Ascending aorta (tissue), 2 donors: Measurements from ENCODE around the gene MOCS1. TPM values are rescaled to one million over a fixed set of nuclear protein-coding genes. Genes with fewer than 3 reads are reported as not detected.
A peak's percentile ranks its signal among the peaks of the same experiment; 100 is the strongest.

Experiments used
- DNase-seq, 2 donors: peaks; one replicate each; pipeline ENCODE4 v3.0.0-alpha.2; 2019; ENCODE audit warnings: low spot score in 2 of 2
- H3K27ac ChIP-seq, 2 donors: fragments of 200-600 bp; sonication (generic); one replicate each; pipeline ENCODE4 v1.5.1; 2016 to 2017; ENCODE audit warnings: mild to moderate bottlenecking in 1 of 2
- H3K27me3 ChIP-seq: fragments of 200-600 bp; sonication (generic); one replicate; pipeline ENCODE4 v1.5.1; 2017
- H3K36me3 ChIP-seq, 2 donors: fragments of 200-600 bp; sonication (generic); one replicate each; pipeline ENCODE4 v1.5.1; 2016
- H3K4me1 ChIP-seq, 2 donors: fragments of 200-600 bp; sonication (generic); one replicate each; pipeline ENCODE4 v1.5.1; 2016 to 2017; ENCODE audit warnings: mild to moderate bottlenecking in 1 of 2
- H3K4me3 ChIP-seq, 2 donors: fragments of 200-600 bp; sonication (generic); one replicate each; pipeline ENCODE4 v1.5.1; 2016 to 2017; ENCODE audit warnings: mild to moderate bottlenecking in 1 of 2
- H3K9me3 ChIP-seq, 2 donors: fragments of 200-600 bp; sonication (generic); one replicate each; pipeline ENCODE4 v1.5.1; 2016
- intact Hi-C: fragments of 100-400 bp; cut with DNase I; formaldehyde crosslinking; loops from one replicate; pipeline ENCODE4 v1.15.1; 2023
- total RNA-seq: library from RNA; depleted of rRNA; stranded (reverse); fragments of >200 nt; gene quantifications from one replicate; pipeline ENCODE4 v1.1.0, GENCODE V29; 2016
- TF ChIP-seq, protein P1 (sequence below), 3 experiments: fragments of 200-600 bp in 2 of 3; fragments of 450-650 bp in 1 of 3; sonication (generic) in 2 of 3; IDR thresholded peaks; one replicate each; pipeline ENCODE4 v1.5.1; 2016 to 2019; ENCODE audit warnings: antibody characterized with exemption in 3 of 3, mild to moderate bottlenecking in 1 of 3, moderate library complexity in 1 of 3

Gene MOCS1
- total RNA-seq, 1 donor from 2014 or later, result 45.4 TPM

DNA sequence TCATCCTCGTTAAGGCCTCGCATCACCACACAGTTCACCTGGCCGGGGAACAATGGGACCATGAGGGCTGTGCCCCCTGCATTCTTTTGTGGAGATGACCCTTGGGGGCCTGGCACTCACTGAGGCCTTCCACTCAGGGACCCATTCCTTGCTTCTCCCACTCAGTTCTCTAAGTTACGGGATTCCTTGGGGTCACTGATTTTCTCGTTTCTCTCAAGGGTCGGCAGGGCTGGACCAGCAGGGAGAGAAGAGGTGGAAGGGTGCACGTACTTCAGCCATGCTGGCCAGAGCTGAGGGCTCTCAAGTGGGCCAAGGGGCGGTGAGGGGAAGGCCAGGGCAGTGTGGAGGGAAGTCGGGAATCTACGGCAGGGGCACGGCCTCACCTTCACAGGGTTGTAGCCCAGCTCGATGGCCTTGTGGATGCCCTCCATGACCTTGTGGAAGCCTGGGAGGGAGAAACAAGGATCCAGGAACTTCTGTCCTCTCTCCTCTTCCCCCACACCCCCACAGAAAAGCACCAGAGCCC lies 20.8 kb downstream of the MOCS1 start:
- Histone ChIP-seq H3K36me3 (peaks cover 40 to 90% of the 10 kb centered on the region in 2 donors), H3K4me1 (no peaks in the 10 kb centered on the region), H3K27me3 (no peaks in the 10 kb centered on the region), H3K9me3 (no peaks in the 10 kb centered on the region), H3K4me3 (no peak overlapping the region), H3K27ac (no peak overlapping the region)
- peak in 1 of 2 donors; percentile 56 for DNase-seq
- intact Hi-C loops, result no loop called here
- TF ChIP-seq, protein P1, sequence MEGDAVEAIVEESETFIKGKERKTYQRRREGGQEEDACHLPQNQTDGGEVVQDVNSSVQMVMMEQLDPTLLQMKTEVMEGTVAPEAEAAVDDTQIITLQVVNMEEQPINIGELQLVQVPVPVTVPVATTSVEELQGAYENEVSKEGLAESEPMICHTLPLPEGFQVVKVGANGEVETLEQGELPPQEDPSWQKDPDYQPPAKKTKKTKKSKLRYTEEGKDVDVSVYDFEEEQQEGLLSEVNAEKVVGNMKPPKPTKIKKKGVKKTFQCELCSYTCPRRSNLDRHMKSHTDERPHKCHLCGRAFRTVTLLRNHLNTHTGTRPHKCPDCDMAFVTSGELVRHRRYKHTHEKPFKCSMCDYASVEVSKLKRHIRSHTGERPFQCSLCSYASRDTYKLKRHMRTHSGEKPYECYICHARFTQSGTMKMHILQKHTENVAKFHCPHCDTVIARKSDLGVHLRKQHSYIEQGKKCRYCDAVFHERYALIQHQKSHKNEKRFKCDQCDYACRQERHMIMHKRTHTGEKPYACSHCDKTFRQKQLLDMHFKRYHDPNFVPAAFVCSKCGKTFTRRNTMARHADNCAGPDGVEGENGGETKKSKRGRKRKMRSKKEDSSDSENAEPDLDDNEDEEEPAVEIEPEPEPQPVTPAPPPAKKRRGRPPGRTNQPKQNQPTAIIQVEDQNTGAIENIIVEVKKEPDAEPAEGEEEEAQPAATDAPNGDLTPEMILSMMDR (IDR thresholded peaks at IDR 0.05), result no peak

- TF ChIP-seq, protein P1 (IDR thresholded peaks at IDR 0.05), result no peak
- no peak overlapping the region for H3K27ac ChIP-seq
- DNase-seq, result peak in 1 of 2 donors; percentile 30
- H3K36me3 ChIP-seq, result peaks cover 44 to 88% of the 10 kb centered on the region in 2 donors
- H3K9me3 ChIP-seq, result no peaks in the 10 kb centered on the region
- no peaks in the 10 kb centered on the region for H3K27me3 ChIP-seq
- no peak overlapping the region for H3K4me3 ChIP-seq
- no peaks in the 10 kb centered on the region for H3K4me1 ChIP-seq
- intact Hi-C loops, result no loop called here
These were observed 21.8 kb downstream of the MOCS1 start for GRCh38 chr6:39912446-39912845.

DNA sequence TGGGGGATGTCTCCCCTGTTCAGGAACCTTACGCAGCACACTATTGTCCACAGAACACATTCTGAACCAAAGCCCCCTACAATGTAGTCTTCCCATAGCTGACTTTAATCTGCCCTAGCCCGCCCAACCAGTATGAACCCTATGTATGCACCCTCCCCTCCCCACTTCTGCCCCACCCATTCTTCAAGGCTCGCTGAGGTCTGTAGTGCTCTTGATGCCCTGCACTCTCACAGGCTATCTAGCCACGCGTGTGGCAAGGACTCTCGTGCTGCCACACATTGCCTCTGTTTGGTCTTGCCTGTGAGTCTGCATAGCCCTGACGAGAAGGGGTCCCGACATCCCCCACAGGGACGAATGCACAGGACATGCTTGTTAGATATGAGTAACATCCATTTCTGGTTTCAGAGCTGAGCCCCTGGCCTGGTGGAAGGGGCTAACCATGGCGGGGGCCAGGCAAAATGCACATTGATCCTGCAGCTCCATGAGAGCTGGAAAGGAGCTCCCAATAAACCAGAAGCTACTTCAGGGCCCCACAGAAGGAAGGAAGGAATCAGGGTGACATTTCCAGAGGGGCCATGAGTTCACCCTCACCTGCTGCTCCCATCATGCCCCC lies 22.6 kb downstream of the MOCS1 start:
- H3K36me3 ChIP-seq, result peaks cover 43 to 86% of the 10 kb centered on the region in 2 donors

GRCh38 chr6:39910744-39911143 lies 23.5 kb downstream of the MOCS1 start:
- no peak for DNase-seq
- Histone ChIP-seq H3K36me3 (peaks cover 37 to 84% of the 10 kb centered on the region in 2 donors), H3K27ac (no peak overlapping the region), H3K4me1 (no peaks in the 10 kb centered on the region), H3K9me3 (no peaks in the 10 kb centered on the region), H3K27me3 (no peaks in the 10 kb centered on the region), H3K4me3 (no peak overlapping the region)
- intact Hi-C loops, result no loop called here
- TF ChIP-seq, protein P1 (IDR thresholded peaks at IDR 0.05), result no peak

More for the DNA sequence above, 22.6 kb downstream of the MOCS1 start:
- TF ChIP-seq, protein P1 (IDR thresholded peaks at IDR 0.05), result no peak
- Histone ChIP-seq H3K27ac (no peak overlapping the region), H3K4me3 (no peak overlapping the region), H3K27me3 (no peaks in the 10 kb centered on the region), H3K4me1 (no peaks in the 10 kb centered on the region), H3K9me3 (no peaks in the 10 kb centered on the region)
- intact Hi-C loops, result no loop called here
- DNase-seq, result no peak

GRCh38 chr6:39910164-39910563 lies 24.1 kb downstream of the MOCS1 start:
- Histone ChIP-seq H3K27me3 (no peaks in the 10 kb centered on the region), H3K27ac (no peak overlapping the region), H3K4me1 (no peaks in the 10 kb centered on the region), H3K9me3 (no peaks in the 10 kb centered on the region), H3K36me3 (peaks cover 32 to 82% of the 10 kb centered on the region in 2 donors), H3K4me3 (no peak overlapping the region)
- intact Hi-C loops, result no loop called here
- no peak for DNase-seq
- TF ChIP-seq, protein P1 (IDR thresholded peaks at IDR 0.05), result no peak
